ENCODE measurements around the gene GRP.

GRP gene

GRCh38 chr18:59265974-59266369 lies 46.0 kb downstream of the GRP start:
- no peak for TF ChIP-seq CTCF (IDR thresholded peaks at IDR 0.05; ENCODE audit: low read depth, low read length, missing control alignments)
- DNase-seq (ENCODE audit: extremely low read depth, low read depth): no peak
- no peak overlapping the region for H3K4me3 ChIP-seq (replicated peaks; ENCODE audit: low read depth, low read length)

GRCh38 chr18:59266459-59266858 lies 46.5 kb downstream of the GRP start:
- H3K4me3 ChIP-seq (replicated peaks; ENCODE audit: low read depth, low read length): no peak overlapping the region
- DNase-seq (ENCODE audit: extremely low read depth, low read depth): no peak

GRCh38 chr18:59266886-59267502 lies 47.0 kb downstream of the GRP start:
- DNase-seq (ENCODE audit: extremely low read depth, low read depth): no peak
- TF ChIP-seq CTCF (IDR thresholded peaks at IDR 0.05; ENCODE audit: low read depth, low read length, missing control alignments): no peak
- H3K4me3 ChIP-seq (replicated peaks; ENCODE audit: low read depth, low read length): no peak overlapping the region

More at GRCh38 chr18:59266459-59266858, 46.5 kb downstream of the GRP start:
- no peak for TF ChIP-seq CTCF (IDR thresholded peaks at IDR 0.05; ENCODE audit: low read depth, low read length, missing control alignments)

GRCh38 chr18:59267503-59268126 lies 47.7 kb downstream of the GRP start:
- DNase-seq (ENCODE audit: extremely low read depth, low read depth): no peak
- TF ChIP-seq CTCF (IDR thresholded peaks at IDR 0.05; ENCODE audit: low read depth, low read length, missing control alignments): no peak
- no peak overlapping the region for H3K4me3 ChIP-seq (replicated peaks; ENCODE audit: low read depth, low read length)

- no peak for TF ChIP-seq CTCF (IDR thresholded peaks at IDR 0.05; ENCODE audit: low read depth, low read length, missing control alignments)
- no peak overlapping the region for H3K4me3 ChIP-seq (replicated peaks; ENCODE audit: low read depth, low read length)
- no peak for DNase-seq (ENCODE audit: extremely low read depth, low read depth)
Observed at GRCh38 chr18:59268127-59268720, 48.3 kb downstream of the GRP start.

- no peak for TF ChIP-seq CTCF (IDR thresholded peaks at IDR 0.05; ENCODE audit: low read depth, low read length, missing control alignments)
- H3K4me3 ChIP-seq (replicated peaks; ENCODE audit: low read depth, low read length): no peak overlapping the region
- no peak for DNase-seq (ENCODE audit: extremely low read depth, low read depth)
Observed at GRCh38 chr18:59268721-59269562, 49.0 kb downstream of the GRP start.
